RCC 7860 (cell line): ENCODE results near the gene KCNMA1.

Experiments
- DNase-seq: peaks from one replicate; pipeline ENCODE4 v3.0.0-alpha.2; 2015; ENCODE audit warnings: low spot score
- FAIRE-seq: peaks from 2 replicates; lab custom pipeline; 2012; peaks lifted over from hg19 to GRCh38; lab: Jason Lieb, UNC

Gene KCNMA1

DNA sequence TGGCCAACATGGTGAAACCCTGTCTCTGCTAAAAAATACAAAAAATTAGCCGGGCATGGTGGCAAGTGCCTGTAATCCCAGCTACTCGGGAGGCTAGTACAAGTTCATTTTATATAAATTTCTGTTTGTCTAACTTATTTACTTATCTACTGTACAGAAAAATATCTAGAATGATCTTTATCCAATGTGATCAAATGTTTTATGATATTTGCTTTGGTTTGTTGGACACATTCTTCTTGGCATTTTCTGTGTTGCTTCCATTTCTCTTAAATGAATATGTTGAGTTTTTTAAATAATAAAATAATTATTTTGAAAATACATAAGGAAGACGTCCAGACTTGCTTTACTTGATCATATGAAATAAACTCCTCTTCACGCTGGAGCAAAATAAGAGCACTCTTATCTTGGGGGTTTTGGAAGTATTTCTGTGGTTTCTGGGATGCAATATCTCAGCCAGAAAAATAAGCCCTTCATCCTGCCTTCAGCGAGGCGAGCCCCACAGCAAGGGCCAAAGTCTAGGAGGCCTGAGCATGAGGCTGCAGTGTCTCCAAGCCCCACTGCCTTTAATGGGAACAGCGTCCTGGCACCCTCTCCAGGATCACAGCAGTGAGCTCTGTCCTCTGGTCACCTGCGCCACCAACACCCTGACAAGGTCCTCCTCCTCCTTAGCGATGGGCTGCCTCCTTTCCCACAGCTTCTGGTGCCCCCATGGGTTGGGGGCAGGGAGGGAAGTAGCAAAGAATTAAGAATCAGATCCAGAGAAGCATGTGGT is 480.2 kb downstream of the KCNMA1 start:
- no peak for DNase-seq
- peak; percentile 82 for FAIRE-seq

DNA sequence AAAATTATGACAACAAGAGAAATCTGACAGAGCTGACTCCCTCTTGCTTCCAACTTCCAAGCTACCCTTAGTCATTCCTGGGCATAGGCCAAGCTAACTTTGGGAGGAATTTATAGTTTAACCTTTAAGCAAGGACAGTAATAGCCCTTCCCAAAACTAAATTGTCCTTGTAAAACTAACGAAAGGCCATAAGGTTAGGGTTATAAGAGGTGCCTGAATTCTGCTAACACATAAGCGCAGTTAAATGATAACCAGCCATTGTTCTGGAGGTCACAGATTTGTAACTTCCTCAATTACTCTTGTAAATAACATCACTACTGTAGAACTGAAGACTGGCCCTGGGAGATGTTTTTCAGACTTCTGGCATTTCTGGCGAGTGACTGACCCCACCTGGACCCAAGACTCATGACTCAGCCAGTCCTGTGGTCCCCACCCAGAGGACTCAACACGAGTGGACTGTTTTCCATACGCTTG is 481.2 kb downstream of the KCNMA1 start:
- peak; percentile 98 for FAIRE-seq
- peak; percentile 85 for DNase-seq

DNA sequence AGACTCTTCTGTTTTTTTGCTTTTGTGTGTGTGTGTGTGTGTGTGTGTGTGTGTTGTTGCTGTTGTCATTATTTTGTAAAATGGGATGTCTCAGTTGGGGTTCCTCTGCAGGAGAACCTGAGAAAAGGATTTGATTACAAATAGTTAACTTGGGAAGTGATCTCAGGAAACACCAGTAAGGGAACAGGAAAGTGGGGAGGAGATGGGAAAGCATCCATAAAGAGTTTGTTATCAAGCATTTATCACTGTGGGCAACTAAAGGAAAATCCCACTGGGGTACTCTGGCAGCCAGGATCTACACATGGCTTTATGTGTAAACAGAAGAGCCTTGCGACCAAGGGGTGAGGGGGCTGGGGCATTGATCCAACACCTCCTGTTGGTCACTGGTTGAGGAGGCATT is 485.4 kb downstream of the KCNMA1 start:
- no peak for DNase-seq
- no peak for FAIRE-seq

DNA sequence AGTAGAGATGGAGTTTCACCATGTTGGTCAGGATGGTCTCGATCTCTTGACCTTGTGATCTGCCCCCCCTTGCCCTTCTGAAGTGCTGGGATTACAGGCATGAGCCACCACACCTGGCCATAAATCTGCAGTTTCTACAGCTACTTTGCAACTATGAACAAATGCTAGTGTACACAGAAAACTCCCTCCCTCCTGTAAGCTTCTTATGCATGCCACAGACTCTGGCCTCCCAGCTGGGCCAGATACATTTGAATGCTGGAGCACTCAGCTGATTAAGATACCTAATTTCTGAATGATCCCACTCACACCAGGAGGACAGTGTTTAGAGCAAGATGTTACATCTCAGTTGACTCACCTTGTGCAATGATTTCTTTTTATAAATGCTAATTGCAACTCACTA is 486.2 kb downstream of the KCNMA1 start:
- FAIRE-seq (no peak), DNase-seq (no peak)

DNA sequence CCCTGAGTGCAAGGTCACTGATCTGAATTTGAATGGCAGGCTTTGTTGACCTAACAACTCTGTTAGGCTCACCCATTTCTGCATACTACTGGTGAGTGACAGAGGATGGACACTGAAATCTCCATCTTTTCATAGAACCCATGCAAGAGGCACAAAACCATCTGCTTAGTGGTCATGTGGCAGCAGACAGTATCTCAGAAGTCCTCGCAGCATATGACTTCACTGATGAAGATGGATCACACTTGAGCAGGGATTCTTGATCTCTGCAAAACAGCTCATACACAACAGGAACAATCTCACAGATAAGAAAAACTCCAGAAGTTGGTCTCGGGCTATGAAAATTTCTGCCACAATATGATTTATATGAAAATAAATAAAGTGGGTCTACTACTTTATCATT is 487.9 kb downstream of the KCNMA1 start:
- DNase-seq (no peak), FAIRE-seq (no peak)

DNA sequence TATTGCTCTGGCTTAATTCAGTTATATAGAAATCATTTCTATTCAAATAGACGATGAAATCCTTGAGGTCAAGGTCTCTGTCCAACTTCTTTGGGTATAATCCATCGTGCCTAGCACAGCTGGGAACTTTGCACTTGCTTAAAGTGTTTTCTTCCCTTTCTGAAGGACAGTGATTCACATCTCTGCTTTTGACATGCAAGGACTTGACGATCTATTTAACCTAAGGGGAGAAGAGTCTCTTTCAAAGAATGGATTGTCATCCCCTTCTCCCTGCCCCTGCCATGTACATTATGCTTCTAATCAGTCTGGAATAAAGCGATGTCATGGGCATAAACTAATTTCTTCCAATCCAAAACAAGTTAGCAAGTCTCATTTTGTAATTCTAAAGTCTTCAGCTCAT is 488.6 kb downstream of the KCNMA1 start:
- FAIRE-seq (no peak), DNase-seq (no peak)

DNA sequence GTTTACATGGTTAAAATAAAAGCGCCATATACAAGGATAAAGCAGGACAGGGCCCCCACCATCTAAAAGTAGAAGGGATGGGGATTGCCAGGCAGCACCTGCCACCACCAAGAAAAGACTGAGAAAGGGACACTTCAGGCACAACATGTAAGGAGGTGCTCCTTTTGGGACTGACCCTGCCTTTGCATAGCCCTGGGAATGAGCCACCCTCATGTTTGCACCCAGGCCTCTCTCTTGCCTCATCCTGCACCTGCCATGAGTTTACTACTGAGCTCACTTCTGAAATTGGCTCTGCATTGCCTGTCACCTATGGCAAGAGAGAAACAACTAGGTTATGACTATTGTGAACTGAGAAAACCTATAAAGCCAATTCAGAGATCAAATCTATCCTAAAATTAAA is 489.7 kb downstream of the KCNMA1 start:
- FAIRE-seq: no peak
- DNase-seq: no peak

DNA sequence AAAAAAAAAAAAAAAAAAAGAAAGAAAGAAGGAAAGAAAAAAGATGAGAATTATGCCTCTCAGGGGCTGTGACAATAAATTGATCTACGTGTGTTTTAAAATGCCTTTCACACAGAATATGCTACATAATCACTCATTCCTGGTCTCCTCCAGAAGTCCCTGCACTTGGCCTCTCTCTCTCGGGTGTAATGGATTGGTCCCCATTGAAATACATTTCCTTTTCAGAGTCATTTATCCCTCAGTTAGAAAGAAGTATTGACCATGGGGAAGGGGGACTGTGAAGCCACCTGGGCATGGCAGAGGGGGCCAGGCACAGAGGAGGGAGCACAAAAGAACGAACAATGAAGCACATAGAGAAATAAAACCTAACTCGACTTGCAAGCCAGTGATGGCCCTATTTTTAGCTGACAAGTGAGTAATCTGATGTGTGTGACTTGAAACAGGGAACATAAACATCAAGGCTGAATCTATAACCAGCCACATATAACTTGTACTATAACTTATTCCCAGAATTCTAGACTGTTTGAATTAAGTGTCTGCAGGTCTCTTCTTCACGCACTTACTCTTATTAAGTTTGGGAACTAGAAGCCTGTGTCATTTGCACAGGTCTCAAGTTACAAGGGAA is 490.8 kb downstream of the KCNMA1 start:
- FAIRE-seq (no peak), DNase-seq (no peak)

DNA sequence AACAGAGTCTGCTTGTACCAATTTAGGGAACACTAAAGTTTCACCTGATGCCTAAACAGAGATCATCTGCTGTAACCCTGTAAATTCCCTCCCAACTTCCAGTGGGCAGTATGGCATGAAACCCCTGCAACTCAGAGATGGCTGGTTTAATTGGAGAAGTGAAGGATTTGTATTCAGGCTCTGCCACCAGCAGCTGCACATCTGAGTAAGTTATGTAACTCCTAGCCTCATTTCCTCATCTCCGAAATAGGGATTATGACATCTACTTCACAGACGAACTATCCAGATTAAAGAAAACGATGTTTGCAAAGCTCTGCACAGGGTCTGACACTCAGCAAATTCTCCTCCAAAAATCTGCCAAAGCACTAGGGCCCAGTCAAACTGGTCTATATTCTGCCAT is 493.0 kb downstream of the KCNMA1 start:
- FAIRE-seq: no peak
- no peak for DNase-seq

DNA sequence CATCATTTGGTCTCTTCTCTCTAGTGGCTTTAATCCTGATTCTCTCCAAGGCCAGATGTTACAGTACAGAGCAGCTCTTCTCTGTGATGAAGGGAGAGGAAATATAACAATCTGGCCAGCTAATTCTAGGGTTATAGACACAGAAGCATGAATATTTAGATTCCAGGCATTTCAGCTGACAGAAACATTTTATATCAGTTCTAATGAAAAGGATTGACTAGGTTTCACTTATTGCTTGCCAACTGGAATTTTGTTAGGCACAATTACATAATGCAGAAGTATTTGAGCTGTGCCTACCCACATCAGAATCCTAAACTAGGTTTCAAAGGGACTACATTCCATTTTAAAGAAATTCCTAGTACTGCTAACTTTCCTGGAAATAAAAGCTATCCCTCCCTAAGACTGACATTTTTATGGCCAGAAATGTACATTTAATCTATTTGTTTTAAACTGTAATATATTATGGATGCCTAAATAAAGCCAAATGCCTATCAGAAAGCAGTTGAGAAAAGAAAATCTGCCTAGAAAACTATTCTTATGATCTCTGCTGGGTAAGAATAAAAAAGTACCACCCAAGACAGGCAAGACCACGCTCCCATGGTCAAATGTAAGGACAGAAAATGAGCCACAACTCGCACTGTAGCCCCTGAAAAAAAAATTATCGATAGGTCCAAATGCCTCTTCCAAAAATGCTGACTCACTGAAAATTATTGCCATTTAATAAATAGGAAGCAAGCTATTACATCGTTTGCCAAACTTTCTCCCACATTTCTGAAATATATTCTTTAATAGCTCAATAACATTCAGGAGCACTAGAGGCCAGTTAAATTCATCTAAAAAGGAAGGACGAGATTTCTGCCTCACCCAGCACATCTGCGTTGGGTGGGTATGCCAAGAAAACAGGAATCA is 498.1 kb downstream of the KCNMA1 start:
- DNase-seq: no peak
- no peak for FAIRE-seq

DNA sequence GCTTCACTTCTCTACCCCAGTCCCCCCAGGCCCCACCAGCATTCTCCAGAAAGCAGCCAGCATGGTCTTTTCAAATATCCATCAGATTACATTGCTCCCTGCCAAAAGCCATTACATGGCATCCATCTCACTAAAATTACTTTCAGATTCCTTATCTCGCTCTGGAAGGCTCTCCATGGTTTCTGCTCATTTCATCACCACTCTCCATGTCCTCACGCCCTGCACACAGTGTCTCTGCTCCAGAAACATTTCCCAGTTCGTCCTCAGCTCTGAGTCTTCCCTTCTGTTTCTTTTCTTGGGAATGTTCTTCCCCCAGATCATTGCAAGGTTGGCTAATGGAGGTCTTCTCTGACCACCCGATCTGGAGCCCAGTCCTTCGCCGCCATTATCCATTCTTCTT is 499.1 kb downstream of the KCNMA1 start:
- DNase-seq (no peak), FAIRE-seq (no peak)

DNA sequence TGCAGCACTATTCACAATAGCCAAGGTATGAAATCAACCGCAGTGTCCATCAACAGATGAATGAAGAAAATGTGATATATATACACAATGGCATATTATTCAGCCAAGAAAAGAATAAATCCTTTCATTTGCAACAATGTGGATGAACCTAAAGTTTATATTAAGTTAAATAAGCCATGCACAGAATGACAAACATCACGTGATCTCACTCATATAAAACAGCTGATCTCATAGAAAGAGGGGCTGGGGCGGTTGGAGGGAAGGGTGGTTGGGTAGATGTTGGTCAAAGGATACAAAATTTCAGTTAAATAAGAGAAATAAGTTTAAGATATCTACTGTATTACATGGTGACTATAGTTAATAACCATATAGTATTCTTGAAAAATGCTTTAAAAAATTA is 502.1 kb downstream of the KCNMA1 start:
- FAIRE-seq (no peak), DNase-seq (no peak)

DNA sequence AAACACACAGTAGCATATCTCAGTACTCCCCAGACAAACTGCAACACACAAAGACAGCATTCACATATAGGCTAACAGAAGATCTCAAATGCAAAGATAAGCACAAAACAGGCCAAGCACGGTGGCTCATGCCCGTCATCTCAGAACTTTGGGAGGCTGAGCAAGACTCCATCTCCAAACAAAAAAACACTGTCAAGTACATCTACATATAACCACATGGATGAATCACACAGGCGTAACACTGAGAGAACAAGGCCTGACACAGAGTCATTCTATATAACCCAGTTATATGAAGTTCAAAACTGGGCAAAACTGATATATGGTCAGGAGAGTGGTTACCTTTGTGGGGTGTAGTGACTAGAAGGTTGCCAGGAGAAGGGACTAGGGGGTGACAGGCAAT is 506.4 kb downstream of the KCNMA1 start:
- FAIRE-seq (no peak), DNase-seq (no peak)

DNA sequence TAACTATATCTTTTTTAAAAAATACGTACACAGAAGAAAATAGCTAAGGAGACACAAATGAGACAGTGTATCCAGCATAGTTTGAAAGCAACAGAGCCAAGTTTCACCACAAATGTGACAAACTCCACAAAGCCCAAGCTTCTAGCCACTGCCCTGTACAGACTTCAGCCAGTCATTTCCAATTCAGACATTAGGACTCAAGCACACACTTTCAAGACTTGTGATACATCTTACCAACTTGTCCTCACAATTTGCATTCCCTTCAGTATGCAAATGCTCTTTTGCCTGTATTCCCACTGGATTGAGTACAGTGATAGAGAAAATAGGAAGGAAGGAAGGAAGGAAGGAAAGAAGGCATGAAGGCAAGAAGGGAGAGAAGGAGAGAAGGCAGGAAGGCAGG is 510.4 kb downstream of the KCNMA1 start:
- DNase-seq (no peak), FAIRE-seq (no peak)

DNA sequence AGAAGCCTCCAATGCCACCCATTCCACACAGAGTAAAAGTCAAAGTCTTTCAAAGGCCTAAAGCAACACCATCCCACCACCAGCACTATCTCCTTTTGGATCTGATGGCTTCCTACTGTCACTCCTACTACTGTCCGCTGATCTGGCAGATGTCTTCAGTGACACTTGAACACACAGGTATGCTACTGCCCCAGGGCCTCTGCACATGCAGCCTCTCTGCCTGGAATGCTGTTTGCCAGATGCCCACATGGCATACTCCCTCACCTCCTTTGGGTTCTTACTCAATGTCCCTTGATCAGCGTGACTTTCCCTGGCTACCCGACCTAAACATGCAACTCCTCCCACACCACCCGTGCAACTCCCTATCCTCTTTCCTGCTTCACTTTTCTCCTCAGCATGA is 512.4 kb downstream of the KCNMA1 start:
- no peak for DNase-seq
- no peak for FAIRE-seq

DNA sequence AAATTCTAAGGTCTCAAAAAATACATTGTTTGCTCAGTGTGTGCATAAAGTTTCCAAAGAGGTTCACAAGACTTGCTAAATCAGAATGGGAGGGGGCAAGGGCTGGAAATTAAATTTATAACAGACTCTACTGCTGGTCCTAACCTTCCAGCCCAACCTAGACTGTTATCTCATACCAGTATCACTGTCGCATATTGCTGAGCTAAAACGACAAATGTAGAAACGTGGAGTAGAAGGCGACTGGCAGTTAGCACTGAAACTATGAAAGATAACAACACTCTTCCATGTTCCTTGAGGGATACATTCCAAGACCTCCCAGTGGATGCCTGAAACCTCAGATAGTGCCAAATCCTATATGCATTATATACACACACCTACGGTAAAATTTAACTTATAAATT is 514.3 kb downstream of the KCNMA1 start:
- no peak for FAIRE-seq

DNA sequence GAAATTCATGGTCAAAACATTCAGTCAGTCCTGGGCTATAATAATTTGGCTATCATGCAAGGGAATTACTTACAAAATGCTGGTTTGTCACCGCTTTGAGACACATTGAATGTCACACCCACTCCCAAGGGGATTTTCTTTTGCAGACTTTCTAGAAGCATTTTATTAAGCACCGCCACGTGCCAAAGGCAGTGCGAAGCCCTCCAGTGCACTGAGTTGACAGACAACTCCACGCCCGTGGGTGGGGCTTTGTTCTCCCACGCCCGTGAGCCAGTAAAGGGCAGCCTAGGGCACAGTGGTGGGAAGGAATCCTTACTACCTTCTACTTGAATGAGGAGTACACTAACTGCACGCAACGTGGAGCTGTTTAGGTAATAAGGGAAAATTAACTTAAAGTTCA is 515.8 kb downstream of the KCNMA1 start:
- DNase-seq: no peak
- no peak for FAIRE-seq

More for the DNA sequence above, 514.3 kb downstream of the KCNMA1 start:
- no peak for DNase-seq

DNA sequence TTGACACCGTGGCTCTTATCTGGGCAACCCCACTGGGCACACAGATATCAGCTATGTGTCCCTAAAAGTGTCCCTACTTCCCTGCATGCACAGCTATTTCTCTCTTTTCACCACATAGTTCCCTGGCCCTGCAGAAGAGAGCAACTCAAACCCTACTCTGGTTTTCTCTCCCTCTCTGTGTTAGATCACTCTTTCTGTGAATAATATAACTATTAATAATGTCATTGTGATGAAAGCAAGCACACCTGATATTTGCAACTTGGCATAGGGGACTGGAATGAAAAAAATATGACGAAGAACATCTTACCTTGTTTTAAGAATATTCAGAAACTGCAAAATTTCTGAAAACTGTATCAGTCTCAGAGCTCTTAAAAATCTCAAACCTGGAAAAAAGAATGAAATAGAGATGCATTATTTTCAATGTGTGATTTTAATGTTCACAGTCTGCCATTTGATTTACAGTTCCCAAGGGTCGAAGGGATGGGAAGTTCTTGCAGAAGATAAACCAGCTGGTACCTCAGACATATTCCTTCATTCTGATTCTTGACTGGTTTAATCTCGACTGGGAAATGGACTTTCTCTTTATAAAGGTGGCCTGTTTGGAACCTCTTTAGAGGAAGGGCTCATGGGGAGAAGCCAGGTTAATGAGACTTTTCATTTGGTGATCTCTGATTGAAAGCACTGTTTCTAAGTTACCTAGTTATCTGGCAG is 516.8 kb downstream of the KCNMA1 start:
- FAIRE-seq: no peak
- no peak for DNase-seq

DNA sequence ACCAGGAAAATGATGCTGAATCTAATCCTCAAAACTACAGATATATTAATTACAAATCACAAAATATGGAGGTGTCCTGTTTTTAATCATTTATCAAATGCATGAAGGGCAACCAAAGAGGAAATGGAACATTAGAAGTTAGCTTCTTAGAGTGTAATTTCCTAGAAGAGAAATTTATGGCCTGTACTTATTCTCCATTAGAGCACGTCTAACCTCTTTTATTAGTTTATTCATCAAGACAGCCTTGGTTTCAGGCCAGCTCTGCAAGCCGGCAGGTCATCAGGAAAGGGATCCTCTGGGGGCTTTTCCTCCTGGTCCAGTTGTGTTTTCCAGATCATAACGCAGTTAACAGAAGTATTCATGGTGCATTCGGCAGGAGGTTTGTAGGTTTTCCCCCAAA is 517.6 kb downstream of the KCNMA1 start:
- FAIRE-seq (no peak), DNase-seq (no peak)

DNA sequence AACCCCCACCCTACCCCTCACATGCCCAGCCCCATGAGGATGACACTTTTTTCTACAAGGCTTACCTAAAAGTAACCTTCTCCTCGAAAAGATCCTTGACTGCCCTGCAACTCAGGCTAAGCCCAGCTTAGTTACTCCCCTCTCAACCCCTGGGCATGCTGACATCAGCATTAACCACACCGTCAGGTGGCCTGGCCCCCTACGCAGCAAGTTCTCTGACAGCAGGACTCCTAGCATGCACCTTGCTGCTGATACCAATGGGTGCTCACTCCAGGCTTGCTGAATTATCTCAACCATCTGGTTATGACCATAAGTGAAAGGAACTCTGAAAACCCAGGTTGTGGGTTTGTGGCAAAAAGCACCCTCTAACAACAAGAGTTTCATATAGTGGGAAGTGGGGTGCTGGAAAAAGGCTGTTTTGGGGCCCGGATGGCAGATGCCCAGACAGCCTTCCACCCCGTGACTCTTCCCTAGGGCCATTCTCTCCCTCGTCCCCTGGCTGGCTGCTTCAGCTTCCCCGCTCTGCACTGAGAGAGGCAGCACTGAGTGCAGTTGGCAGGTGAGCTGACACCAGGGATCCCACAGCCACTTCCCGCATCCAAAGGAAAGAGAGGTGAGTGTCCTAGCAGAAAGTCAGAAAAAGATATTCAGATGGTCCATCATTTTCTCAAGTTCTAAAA is 518.9 kb downstream of the KCNMA1 start:
- FAIRE-seq: no peak
- DNase-seq: no peak
